Heart right ventricle (tissue), 16 donors: ENCODE results near the gene ETS1. TPM values are rescaled to one million over a fixed set of nuclear protein-coding genes. Genes with fewer than 3 reads are reported as not detected.

ENCODE experiments used
- ATAC-seq, 8 donors: fragments of 200-7000 bp; cut with Tn5 transposase; one replicate each; pipeline ENCODE4 v1.9.1; 2020; ENCODE audit warnings: mild to moderate bottlenecking in 8 of 8, moderate library complexity in 8 of 8, moderate number of reproducible peaks in 1 of 8
- DNase-seq, 2 donors: peaks; one replicate each; pipeline ENCODE4 v3.0.0-alpha.2; 2020
- H3K27ac ChIP-seq, 10 donors: fragments of 200-600 bp; sonication (generic) in 2 of 10; one replicate each; pipeline versions ENCODE4 v1.5.0 to v1.8.0; 2020 to 2022; ENCODE audit warnings: mild to moderate bottlenecking in 3 of 10
- H3K27me3 ChIP-seq, 7 donors: fragments of 200-600 bp; one replicate each; pipeline ENCODE4 v1.8.0; 2021 to 2022; ENCODE audit warnings: mild to moderate bottlenecking in 2 of 7
- H3K36me3 ChIP-seq, 9 donors: fragments of 200-600 bp; sonication (generic) in 1 of 9; one replicate each; pipeline versions ENCODE4 v1.5.0 to v1.8.0; 2020 to 2022; ENCODE audit warnings: mild to moderate bottlenecking in 2 of 9
- H3K4me1 ChIP-seq, 9 donors: fragments of 200-600 bp; sonication (generic) in 1 of 9; one replicate each; pipeline versions ENCODE4 v1.5.0 to v1.8.0; 2020 to 2022; ENCODE audit warnings: mild to moderate bottlenecking in 4 of 9
- H3K4me3 ChIP-seq, 10 donors: fragments of 200-600 bp; sonication (generic) in 2 of 10; one replicate each; pipeline versions ENCODE4 v1.5.0 to v1.8.0; 2020 to 2022; ENCODE audit warnings: mild to moderate bottlenecking in 7 of 10, moderate library complexity in 2 of 10
- H3K9me3 ChIP-seq, 11 donors: fragments of 200-600 bp in 10 of 11; sonication (generic) in 2 of 11; one replicate each; pipeline versions ENCODE4 v1.5.0 to v1.8.0; 2013 to 2022; ENCODE audit warnings: mild to moderate bottlenecking in 2 of 11, control low read depth in 1 of 11, moderate library complexity in 1 of 11
- CTCF ChIP-seq, 9 donors: fragments of 200-600 bp; sonication (generic) in 2 of 9; IDR thresholded peaks; one replicate each; pipeline versions ENCODE4 v1.5.0 to v1.8.0; 2021 to 2022; ENCODE audit warnings: antibody characterized with exemption in 9 of 9, mild to moderate bottlenecking in 5 of 9, moderate library complexity in 1 of 9
- WGBS, 2 donors: extraction: QIAGEN DNeasy Blood & Tissue Kit; methylation state at CpG; one replicate each; pipeline ENCODE4 v1.1.7; 2013; ENCODE audit warnings: inconsistent platforms in 1 of 2; 5-methylcytosine and 5-hydroxymethylcytosine counted together
- intact Hi-C, 10 donors: fragments of 100-400 bp; cut with DNase I; formaldehyde crosslinking; loops; one replicate each; pipeline versions ENCODE4 v1.11.1 to v1.14.2; 2022
- polyA plus RNA-seq, 2 donors: library from polyadenylated mRNA; stranded (reverse); fragments of 200-250 nt; gene quantifications; one replicate each; pipeline ENCODE4 v1.2.3, GENCODE V29; 2013
- total RNA-seq, 10 donors: library from RNA; stranded (reverse); fragmentation: NEBNext Ultra II Directional in 3 of 10; extraction: Animal tissue kit (Norgen Biotek cat#: 25700) in 3 of 10; gene quantifications; one replicate each; pipeline versions ENCODE4 v1.2.1 to v1.2.4, GENCODE V29; 2021 to 2023
- donor health status: Arrhythmogenic right ventricular cardiomyopathy.
- donor health status: ischemic (EF 13 %, LVEDD 7.1; RV severe dilation, severe dysfunction).
- donor health status: healthy with polysubstance abuse.
- donor health status: DM: no; HTN: yes; CAD: no.
- donor health status: DM: no; HTN: no; CAD: no.
- donor health status: ischemic (EF 25% LVEDD 6.9; RV normal size, moderate dysfunction).
- donor health status: ischemic (EF 25% LVEDD 5.7; RV mildly dilated, moderate dysfunction).
- donor health status: healthy.
- donor health status: DM: yes; HTN: yes; CAD: no.
- donor health status: Ischemic cardiomyopathy.
- donor health status: ischemic (EF 35%, LVEDD 5.7; RV mildly dilated, moderate dysfunction).
- donor health status: nonischemic (EF 11% LVEDD 7.7; RV severe dilation, severe dysfunction).
- donor health status: DM: yes; HTN: yes; CAD: no.
- donor health status: PGD.
- donor health status: ischemic (EF 29% LVEDD 5.4; RV normal size, mild dysfunction).
- donor health status: nonischemic (EF 23%, LVEDD 6.1; RV moderate dilation, normal function).

ETS1 gene
- total and polyA plus RNA-seq, 12 donors, result 21.3 to 93.4 (median 50.7) TPM

GRCh38 chr11:128569291-128569690, 18.1 kb downstream of the ETS1 start:
- peak overlapping the region in 9 of 10 donors; percentile 61 to 82 (median 68) for H3K27ac ChIP-seq

GRCh38 chr11:128568166-128568778, 19.1 kb downstream of the ETS1 start:
- H3K4me1 ChIP-seq, result peaks cover 3 to 74% (median 38%) of the 10 kb centered on the region in 9 donors
- peak in 1 of 2 donors; percentile 70 for DNase-seq
- TF ChIP-seq CTCF (IDR thresholded peaks at IDR 0.05), result no peak
- no peak overlapping the region for H3K4me3 ChIP-seq
- no peaks in the 10 kb centered on the region for H3K27me3 ChIP-seq
- ATAC-seq, result peak; percentile 65 to 95 (median 88)
- intact Hi-C loops, result loop anchor here in 1 of 10 donors (5.0 kb wide), 1 partner anchor 59 kb away; no protein-coding TSS in a partner anchor
- H3K36me3 ChIP-seq, result no peaks in the 10 kb centered on the region
- 56 to 69% methylated on average over 11 of the region's 11 CpGs for WGBS, 2 donors
- H3K27ac ChIP-seq, result peak overlapping the region; percentile 55 to 82 (median 68)
- no peaks in the 10 kb centered on the region for H3K9me3 ChIP-seq

More at GRCh38 chr11:128569291-128569690, 18.1 kb downstream of the ETS1 start:
- TF ChIP-seq CTCF (IDR thresholded peaks at IDR 0.05), result no peak
- no peaks in the 10 kb centered on the region for H3K36me3 ChIP-seq
- DNase-seq (no peak), ATAC-seq (no peak)
- H3K27me3 ChIP-seq, result no peaks in the 10 kb centered on the region
- 50% methylated on average over 2 of the region's 2 CpGs for WGBS, 2 donors
- intact Hi-C loops, result loop anchor here in 2 of 10 donors (1.0 to 5.0 kb wide), 2 partner anchors 41 to 58 kb away; no protein-coding TSS in a partner anchor
- H3K4me1 ChIP-seq, result peaks cover 3 to 64% (median 28%) of the 10 kb centered on the region in 9 donors
- peaks cover 0 to 8% (median 0%) of the 10 kb centered on the region in 11 donors for H3K9me3 ChIP-seq
- H3K4me3 ChIP-seq, result no peak overlapping the region

GRCh38 chr11:128567130-128567529, 20.2 kb downstream of the ETS1 start:
- Histone ChIP-seq H3K27me3 (no peaks in the 10 kb centered on the region), H3K36me3 (no peaks in the 10 kb centered on the region), H3K4me1 (peaks cover 3 to 84% (median 40%) of the 10 kb centered on the region in 9 donors), H3K4me3 (no peak overlapping the region), H3K27ac (peak overlapping the region in 6 of 10 donors; percentile 31 to 82 (median 68)), H3K9me3 (no peaks in the 10 kb centered on the region)
- intact Hi-C loops, result loop anchor here in 1 of 10 donors (5.0 kb wide), 1 partner anchor 60 kb away; no protein-coding TSS in a partner anchor
- 89% methylated on average over 3 of the region's 3 CpGs for WGBS, 2 donors
- ATAC-seq, result no peak
- TF ChIP-seq CTCF (IDR thresholded peaks at IDR 0.05), result no peak
- DNase-seq, result no peak

GRCh38 chr11:128565881-128566280, 21.5 kb downstream of the ETS1 start:
- DNase-seq (no peak), ATAC-seq (no peak)
- intact Hi-C loops, result loop anchor here in 1 of 10 donors (5.0 kb wide), 1 partner anchor 61 kb away; no protein-coding TSS in a partner anchor
- H3K36me3 ChIP-seq, result no peaks in the 10 kb centered on the region
- H3K9me3 ChIP-seq, result no peaks in the 10 kb centered on the region
- peaks cover 3 to 80% (median 40%) of the 10 kb centered on the region in 9 donors for H3K4me1 ChIP-seq
- H3K4me3 ChIP-seq, result peak overlapping the region in 1 of 10 donors; percentile 15
- H3K27ac ChIP-seq, result peak overlapping the region in 4 of 10 donors; percentile 5 to 82 (median 48)
- no peaks in the 10 kb centered on the region for H3K27me3 ChIP-seq
- 77 to 88% methylated on average over 5 of the region's 5 CpGs for whole genome bisulfite sequencing, 2 donors
- no peak for TF ChIP-seq CTCF (IDR thresholded peaks at IDR 0.05)
